Effector CD4-positive, alpha-beta T cell (primary cell): ENCODE measurements around the gene ANKRD6.

Source experiments
- DNase-seq: peaks from one replicate; pipeline ENCODE4 v3.0.0-alpha.2; 2020

The ANKRD6 gene

DNA sequence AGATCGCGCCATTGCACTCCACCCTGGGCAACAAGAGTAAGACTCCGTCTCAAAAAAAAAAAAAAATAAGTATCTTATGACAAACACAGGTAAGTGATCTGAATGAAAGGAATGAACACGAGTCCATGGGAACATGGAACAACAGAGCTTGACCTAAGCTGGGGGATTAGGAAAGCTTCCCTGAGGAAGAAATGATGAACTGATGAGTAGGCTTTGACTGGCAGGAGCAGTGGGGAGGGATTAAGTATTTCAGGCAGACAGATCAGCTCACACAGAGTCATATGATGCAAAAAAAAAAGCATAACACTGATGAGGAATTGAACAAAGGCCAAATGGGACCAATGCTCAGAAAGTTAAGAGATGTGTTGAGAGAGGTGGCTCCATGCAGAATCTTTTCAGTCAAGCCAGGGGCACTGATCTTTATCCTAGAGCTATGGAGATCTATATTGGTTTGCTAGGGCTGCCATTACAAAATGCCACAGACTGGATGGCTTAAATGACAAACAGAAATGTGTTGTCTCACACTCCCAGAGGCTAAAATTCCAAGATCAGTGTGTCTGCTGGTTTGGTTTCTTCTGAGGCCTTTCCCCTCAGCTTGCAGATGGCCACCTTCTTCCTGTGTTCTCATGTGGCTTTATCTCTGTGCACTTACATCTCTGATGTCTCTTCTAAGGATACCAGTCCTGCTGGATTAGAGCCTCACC lies 85.6 kb downstream of the ANKRD6 start:
- no peak for DNase-seq

DNA sequence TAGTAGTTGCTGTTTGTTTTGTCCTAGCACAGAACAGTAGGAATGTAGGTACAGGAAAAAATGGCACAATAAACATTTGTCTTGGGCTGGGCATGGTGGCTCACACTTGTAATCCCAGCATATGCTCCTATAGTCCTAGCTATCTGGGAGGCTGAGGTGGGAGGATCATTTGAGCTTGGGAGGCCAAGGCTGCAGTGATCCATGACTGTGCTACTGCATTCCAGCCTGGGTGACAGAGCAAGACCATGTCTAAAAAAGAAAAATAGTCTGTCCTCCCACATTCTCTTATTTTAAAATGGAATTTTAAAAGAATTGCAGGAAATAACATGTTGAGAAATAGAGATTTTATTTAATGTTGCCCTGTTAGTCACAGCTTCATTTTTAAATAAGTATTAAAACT lies 87.8 kb downstream of the ANKRD6 start:
- DNase-seq = no peak

DNA sequence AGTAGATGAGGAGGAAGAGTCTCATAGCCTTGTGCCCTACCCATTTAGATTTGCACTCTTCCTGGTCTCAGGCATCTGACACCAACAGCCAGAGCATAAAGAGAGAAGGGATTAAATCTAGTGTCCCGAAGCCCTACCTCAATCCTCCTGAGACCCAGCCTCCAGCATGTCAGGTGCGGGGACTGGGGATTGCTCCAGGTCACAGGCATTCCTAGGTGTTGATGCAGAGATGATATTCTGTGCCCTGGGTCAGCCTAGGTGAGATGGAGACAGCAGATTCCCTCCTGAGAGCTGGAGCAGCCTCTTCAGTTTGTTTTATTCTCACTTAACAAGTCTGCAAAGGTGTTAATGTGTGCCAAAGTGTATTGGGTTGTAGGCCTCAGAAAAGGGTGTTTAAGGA lies 89.8 kb downstream of the ANKRD6 start:
- DNase-seq = no peak

DNA sequence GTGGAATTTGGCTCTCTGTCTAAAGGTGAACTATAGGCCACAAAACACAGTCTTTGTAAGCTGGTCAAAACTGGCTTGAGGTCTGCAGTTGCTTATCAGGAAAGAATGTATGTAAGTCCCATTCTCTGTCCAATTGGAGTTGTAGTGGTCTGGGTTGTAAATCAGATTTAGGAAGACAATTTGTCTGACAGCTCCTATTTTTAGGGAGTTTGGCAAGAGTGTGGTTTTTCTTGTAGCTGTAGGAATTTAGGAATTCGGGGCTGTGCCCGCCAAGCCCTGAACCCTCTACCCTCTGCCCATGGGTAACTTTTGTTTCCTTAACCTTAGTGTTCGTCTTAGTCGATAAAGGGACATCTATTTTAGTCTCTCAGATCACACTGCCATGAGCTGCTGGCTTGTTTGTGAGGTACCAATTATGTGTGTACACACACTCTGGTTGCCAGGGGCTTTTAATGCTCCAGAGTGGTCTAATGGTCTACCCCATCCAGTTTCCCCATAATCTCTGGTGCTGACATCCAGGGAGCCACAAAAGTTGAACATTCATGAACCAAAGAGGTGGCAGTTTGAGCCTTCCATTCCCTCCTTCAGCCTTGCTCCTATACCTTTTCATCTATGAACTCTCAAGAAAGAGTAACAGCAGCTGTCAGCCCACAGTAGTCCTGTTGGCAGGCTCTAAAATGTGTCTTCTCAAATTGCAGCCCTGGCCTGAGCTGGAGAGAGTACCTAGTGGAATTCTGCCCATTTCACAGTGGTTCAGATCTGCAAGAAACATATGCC lies 93.0 kb downstream of the ANKRD6 start:
- DNase-seq = no peak

DNA sequence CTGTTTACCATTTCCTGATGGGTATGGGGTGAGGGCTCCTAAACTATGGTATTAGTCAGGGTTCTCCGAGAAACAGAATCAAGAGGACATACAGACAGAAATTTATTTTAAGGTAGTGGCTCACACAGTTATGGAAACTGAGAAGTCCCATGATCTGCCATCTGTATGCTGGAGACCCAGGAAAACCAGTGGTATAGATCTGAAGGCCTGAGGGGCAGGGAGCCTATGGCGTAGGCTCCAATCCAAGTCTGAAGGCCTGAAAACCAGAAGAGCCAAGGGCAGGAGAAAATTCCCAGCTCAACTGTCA lies 93.6 kb downstream of the ANKRD6 start:
- no peak for DNase-seq

DNA sequence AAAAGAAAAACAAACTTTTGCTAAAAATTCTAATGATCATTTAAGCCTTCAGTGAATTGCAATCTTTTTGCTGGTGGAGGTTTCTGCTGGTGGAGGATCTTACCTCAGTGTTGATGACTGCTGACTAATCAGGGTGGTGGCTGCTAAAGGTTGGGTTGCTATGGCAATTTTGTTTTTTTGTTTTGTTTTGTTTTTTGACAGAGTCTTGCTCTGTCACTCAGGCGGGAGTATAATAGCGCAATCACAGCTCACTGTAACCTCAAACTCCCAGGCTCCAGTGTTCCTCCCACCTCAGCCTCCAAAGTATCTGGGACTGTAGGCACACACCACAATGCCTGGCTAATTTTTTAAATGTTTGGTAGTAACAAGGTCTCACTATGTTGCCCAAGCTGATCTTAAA lies 94.7 kb downstream of the ANKRD6 start:
- no peak for DNase-seq

DNA sequence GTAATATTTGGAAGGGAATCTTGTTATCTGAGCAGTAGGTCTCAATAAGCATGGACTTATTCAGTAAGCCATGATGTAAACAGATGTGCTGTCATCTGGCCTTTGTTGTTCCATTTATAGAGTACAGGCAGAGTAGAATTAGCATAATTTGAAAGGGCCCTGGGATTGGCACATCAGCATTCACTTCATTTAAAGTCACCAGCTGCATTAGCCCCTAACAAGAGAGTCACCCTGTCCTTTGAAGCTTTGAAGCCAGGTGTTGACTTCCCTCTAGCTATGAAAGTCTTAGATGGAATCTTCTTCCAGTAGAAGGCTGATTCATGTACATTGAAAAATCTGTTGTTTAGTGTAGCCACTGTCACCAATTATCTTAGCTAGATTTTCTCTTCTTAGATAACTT lies 95.9 kb downstream of the ANKRD6 start:
- no peak for DNase-seq

DNA sequence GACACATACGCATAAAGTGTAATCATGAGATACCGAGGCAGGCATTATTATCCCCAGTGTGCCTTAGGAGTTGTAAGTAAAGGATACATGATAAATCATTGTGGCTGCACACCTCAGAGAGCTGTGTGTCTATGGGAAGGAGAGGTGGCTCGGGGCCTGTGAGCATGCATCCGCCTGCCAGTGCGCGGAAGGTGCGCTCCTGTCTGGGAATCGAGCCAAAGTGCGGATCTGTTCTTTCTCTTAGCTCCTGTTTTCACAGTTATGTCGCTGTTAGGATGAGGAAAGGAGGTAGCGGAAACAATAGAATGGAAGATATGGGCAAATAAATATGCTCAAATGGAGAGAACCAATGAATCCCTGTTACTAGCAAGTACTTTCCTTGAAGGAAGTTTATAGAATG lies 98.0 kb downstream of the ANKRD6 start:
- no peak for DNase-seq

DNA sequence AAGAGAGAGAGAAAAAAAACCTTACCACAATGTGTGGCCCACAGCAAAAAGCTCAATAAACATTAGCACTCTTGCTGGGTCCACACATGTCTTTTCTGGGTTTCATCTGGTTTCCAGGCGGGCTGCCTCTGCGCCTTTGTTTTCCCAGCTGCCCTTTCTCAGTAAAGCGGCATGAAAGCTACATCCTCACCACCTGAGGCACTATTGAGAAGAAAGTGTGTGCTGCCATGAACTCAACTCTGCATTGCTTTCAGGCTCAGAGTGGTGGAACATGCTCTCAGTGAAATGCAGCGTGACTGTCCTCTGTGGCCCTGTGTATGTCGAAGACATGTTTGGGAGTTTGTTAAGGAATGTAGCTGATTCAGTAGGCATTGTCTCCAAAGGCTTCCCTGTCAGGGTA lies 103.3 kb downstream of the ANKRD6 start:
- DNase-seq = no peak

DNA sequence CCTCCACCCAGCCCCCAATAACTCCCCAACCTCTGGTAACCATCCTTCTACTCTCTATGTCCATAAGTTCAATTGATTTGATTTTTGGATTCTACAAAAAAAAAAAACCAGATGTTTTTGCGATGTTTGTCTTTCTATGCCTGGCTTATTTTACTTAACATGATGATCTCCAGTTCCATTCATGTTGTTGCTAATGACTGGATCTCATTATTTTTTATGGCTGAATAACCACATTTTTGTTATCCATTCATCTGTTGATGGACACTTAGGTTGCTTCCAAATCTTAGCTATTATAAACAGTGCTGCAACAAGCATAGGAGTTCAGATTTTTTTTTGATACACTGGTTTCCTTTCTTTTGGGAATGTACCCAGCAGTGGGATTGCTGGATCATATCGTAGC lies 106.8 kb downstream of the ANKRD6 start:
- DNase-seq = no peak

DNA sequence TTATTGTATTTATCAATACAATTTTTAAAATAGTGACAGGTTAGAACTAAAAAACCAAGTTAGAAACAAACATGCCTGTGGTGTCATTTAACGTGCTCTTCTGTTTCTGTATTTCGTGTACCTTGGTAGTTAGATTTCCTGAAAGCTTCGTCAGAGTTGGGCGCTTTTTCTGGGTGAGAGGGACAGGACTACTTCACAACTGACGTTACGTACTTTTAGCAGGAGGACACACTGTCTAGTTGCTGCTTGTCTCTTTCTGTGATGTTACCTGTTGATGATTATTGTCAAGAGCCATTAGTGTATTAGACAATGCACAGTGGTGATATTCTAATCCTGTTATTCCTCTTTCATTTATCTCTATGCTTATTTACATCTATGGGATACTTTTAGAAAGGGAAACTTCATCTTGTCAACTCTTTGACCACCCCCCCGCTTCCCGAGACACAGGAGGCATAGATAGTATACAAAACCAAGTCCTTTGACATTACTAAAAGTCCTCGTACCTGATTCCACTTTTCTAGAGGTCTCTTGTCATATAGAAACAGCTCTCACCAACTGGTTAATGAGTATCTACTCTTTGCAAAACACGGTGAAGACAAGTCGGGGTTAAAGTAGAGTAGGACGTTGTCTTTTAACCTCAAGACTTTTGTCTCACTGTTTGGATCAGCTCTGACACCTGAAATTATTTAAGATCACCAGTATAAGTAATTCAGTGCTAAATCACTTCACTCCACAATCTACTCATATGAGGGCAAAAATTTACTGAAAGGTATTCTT lies 109.3 kb downstream of the ANKRD6 start:
- no peak for DNase-seq

DNA sequence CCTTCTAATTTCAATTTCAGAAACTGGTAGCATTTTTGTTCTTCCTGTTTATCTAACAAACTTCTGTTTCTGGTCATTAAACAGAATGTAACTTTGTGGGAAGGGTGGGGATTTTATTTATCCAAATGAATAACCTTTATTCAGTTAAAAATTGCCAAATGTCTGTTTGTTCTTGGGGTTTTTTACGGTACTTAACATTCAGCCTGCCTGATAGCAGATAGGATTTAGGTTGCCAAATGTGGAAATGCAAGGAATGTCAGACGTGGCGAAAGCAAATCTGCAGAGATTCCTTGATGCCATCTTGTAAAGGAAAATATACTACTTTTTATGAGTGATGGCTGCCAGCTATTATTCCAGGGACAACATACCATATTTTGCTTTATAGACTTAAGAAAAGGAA lies 109.9 kb downstream of the ANKRD6 start:
- DNase-seq = no peak

DNA sequence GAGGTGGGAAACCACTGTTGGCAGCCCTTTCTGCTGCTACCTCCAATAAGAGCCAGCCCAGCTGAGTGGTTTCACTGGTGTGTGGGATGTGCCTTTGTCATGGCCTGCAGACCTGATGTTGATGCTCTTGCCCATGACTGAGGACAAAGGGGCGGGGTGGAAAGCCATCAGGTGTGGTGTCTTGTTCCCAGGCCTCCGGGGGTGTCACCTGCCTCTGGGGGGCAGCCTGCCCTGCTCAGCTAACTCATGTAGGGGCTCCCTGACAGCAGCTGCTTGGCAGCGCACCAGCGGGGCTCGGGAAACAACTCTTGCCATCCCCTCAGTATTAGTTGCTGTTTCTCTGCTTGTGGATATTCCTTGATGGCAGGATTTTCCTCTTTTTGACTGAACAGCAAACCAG lies 114.3 kb downstream of the ANKRD6 start:
- no peak for DNase-seq

DNA sequence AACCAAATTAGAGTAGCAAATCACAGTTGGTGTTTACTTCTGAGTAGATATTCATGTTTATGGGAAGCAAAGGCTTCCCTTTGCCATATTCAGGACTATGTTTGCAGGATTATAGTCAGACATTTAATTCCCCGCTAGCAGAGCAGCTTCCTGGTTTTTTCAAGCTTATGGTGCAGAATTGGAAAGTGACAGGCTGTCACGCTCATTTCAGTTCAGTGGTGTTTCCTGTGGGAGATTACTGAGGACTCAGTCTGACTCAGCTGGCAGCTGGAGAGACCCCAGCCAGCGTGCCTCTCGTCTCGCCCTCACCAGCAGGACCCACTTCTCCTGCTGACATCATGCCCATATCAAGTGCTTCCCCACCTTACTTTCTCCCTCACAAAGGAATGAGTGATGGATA lies 120.5 kb downstream of the ANKRD6 start:
- no peak for DNase-seq

DNA sequence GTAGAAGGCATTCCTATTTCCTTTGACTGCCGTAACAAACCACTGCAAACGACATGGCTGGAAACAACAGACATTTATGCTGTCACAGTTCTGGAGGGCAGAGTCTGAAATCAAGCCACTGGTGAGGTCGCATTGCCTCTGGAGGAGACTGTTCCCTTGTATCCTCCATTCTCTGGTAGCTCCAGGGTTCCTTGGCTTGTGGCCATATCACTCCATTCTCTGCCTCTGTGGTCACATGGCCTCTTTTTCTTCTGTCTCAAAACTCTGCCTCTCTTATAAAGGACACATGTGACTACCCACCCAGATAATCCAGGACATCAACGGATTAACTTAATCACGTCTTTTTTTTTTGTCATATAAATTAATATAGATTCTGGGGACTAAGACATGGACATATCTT lies 121.2 kb downstream of the ANKRD6 start:
- DNase-seq = no peak

DNA sequence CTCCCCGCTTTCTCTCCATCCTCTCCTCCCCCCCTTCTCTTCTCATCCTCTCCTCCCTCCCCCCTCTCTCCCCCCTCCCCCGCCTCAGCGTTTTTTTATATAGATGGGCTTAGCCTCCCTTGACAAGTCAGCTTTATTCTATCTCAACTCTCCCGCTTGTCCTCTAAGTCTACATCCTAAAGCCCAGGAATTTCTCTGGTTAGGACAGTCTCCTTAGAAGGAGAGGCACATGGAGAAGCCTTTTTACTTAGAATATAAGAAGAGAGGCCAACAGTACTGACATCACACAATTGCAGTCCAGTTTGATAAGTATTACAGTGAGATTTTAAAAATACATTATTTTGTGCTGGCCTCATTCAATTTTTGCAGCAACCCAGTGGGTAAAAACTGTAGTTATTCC lies 122.1 kb downstream of the ANKRD6 start:
- DNase-seq = no peak

DNA sequence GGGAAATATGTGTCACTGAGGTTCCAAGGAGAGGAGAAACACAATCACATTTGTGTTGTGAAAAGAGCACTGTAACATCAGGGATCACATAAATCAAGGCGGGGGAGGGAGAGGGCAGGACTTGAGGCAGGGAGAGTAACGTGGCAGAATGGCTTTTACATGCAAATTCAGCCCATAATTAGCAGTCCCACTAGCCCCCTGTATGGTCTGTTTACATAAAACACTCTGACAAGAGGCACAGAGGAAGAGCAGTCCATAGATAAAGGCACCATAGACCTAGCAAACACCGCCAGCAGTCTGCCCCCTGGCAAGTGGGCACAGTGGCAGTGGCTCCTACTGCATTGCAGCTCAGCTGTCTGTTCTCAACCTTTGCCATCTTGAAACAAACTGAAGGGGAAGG lies 122.9 kb downstream of the ANKRD6 start:
- DNase-seq = no peak

DNA sequence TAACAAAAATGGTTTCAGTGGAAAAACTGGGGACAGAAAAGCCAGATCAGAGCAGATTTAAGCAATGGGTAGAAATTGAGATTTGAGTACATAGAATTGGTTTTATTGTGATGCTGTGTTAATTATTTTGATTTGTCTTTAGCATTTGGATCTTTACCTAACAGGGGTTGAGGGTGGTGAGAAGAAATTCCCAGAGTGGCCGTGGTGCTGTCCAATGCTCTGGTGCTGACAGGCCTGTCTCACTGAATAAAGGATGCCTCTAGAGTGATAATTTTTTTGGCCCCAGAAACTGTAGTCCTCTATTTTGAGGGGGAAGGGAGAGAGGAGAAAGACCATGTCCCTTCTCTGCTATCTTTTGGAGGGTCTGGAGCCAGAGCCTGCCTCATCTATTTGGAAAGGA lies 126.5 kb downstream of the ANKRD6 start:
- no peak for DNase-seq

DNA sequence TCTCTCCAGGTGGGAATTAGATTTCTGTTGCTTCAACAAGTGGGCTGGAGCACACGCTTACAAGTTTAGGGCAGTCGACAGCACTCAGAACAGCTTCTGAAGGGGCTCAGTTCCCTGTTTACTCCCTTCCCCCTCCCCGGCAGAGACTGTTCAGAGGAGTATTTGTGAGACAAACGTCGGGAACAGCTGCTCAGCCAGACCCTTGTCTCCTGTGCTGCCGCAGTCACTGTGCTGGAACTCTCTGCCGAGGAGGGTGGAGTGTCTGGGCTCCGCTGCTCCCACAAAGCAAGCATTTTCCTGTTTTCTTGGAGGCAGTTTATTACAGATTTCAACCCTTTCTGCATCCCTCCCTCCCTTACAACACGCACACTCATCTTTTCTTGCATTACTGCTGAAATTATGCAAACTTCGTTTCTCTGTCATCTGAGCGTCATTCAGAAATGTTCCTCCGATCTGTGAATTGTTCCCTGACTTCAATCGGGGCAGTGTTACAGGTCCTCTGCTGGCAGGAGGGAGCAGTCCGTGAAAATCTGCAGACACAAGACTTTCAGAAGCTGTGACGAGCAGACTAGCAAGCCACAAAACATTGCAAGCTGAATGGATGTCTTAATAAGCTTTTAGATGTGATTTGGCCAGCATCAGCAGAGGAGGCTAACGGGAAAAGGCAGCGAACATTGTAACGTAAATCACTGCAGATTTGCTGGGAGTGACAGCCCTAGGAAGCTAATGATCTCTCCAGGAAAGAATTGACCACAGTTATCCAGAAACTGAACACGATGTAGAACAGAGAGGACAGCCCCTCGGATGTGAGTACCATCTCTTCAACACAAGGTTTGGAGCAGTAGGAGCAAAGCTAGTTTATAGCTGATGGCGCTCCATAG lies 129.4 kb downstream of the ANKRD6 start:
- no peak for DNase-seq

DNA sequence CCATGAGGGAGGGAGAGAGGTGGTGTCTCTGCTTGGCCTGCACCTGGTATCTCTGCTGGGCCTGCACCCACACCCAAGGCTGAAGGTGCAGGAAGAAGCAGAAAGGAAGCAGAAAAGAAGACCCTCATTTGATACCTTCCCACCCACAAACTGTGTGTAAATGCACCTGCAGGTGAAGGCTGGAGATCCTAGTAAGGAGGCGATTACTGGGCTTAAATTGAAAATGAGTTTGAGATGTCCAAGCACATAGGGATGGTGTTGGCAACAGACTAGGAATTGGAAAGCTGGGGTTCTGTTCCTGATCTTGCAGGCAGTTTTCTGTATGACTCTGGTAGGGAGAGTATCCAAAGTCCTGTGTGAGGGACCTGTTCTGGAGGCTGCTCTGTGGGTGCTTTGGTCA lies 130.9 kb downstream of the ANKRD6 start:
- no peak for DNase-seq

DNA sequence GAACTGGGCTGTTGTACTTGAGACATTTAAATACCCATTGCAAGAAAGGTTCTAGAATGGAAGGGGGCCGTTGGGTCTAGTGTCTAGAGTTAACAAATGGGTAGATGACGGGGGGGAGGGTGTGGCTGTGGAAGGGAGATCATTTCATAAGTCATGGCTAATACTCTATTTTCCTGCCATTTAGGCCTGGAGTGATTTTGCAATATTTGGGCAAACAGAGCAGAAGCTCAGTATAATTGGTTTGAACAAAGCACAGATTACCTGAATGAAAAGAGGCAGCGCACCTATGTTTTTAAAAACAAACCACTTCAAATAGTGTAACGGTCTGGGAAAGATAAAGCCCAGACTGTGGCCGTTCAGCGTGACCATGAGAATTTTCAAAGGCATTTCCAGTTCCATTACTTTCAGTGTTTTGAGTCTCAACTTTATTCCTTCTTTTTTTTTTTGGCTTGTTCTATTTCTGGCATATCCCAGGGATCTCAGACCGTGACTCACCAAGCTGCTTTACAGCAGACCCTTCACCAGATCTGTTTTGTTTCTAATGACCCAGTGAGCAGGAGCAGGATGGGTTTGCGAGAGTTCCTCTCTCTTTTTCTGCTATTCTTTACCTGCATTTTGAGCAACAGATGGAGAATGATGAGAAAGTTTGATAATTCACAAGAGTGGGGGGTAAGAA lies 131.9 kb downstream of the ANKRD6 start:
- no peak for DNase-seq

DNA sequence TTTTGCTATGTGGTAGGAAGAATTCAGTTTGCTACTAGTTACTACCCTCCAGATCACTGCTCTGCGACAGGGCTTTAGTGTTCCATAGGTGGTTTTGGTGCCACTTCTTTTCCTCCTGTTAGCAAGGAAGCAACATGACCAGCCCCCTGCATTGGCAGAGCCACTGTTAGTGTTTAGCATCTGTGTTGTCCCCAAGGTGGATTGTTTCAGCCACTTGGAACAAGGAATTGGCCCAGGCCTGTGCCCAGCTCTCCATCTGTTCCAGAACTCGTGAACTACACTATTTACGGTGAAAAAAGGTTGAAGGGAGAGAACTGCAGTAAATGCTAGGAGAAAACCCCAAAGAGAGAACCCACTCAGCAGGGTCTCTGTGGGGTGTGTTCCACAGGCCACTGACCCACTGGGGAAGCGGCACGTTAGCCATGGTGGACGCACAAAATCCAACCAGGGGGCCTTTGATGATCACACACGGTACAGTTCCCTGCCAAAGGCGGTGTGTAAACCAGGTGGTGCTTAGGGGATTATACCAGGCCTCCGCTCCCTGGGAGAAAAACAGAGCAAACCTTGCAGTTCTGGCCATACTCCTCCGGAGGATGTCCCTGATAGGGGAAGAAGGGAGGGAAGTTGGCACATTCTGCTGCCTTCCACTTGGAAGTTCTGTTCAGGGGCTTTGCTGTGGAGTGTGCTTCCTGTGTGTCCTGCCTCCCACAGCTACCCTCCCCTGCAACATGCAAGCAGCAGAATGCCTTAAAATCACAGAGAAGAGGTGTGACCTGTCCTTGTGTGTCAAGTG lies 133.3 kb downstream of the ANKRD6 start:
- no peak for DNase-seq
